ENCODE measurements around the gene RHOF.

RHOF gene

DNA sequence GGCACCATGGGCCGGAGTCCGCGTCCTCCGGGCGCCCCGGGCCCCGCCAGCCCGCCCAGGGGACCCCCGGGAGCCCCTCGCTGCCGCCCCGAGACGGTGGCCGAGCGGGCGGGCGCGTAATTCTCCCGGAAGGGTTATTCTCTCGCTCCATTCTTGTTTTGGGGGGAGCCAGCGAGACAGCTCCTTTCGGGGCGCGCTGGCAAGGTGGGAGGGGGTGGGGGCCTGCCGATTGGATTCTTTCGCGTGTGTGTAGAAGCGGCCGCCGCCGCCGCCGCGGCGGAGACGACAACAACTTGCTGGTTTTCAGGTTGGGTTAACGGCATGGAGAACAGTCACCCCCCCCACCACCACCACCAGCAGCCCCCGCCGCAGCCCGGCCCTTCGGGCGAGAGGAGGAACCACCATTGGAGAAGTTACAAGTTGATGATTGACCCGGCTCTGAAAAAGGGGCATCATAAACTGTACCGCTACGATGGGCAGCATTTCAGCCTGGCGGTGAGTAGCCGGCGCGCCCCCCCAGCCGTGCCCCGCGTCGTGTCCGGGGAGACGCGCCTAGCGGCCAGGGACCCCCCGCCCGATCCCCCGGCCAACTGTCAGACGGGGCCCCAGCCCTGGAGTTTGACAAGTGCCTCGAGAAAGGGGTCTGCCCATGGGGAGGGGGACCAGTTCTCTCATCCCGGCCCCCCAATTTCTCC is 11.1 kb upstream of the RHOF start:
- DNase-seq = peak; percentile 47

DNA sequence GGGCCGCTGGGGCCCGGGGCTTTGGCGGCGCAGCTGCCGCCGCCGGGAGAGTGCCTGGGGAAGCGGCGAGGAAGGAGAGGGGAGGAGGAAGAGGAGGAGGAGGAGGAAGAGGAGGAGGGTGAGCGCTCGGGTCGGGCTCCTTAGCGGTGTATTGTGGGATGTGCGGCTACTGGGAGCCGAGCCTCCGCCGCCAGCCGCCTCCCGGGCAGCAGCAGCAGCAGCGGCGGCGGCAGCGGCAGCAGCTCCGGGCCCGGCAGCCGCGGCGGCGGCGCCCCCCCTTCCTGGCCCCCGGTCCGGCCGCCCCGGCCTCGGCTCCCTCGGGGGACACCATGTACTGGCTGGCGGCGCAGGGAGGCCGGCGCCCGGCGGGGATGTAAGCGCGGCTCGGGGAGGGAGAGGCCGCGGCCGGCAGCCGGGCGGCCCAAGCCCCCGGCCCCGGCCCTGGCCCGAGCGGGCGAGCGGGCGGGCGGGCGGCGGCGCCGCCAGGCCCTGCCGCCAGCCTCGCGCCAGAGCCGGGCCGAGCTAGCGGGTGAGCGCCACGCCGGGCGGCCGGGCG is 10.5 kb upstream of the RHOF start, which contains the start of gene SETD1B:
Gene SETD1B (plus strand): TSS at position 149 of the 556 bp plus-strand sequence. CDS start 729 bp downstream, outside the sequence.
- peak; percentile 30 for DNase-seq

DNA sequence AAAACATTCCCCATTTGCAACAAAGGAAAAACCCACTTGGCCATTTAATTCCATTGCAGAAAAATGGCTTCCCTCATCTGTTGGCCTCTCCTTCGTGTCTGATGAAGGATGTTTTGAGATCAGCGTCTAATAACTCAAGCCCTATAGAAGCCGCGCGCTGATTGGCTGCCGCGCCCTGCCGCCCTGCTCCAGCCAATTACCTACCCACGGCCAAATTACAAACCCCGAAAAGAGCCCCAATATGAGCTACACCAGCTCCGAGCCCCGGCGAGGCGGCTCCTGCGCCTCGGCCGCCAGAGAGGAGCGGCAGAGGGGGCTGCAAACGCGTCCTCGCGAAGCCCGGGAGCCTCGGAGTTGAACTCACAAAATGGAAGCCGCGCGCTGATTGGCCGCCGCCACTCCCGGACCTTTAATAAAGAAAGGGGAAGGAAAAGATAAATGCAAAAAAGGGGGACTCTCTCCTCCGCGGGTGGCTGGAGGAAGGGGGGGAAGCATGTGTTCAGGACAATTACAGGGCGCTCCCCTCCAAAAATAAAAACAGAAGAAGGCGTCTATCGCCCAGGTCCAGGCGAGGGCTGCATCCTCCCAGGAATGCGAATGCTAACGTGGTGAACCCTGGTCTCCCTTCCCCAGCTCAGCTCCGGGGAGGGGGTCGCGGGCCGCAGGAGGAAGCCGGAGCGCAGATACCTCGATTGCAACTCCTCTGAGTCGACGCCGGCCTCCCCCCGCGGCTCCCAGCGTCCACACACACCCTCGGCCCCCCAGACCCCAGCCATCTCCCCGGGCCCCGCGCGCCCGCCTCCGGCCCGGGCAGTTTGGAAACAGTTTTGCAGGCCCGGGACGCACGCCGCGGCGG is 9.6 kb upstream of the RHOF start:
- peak; percentile 96 for DNase-seq

DNA sequence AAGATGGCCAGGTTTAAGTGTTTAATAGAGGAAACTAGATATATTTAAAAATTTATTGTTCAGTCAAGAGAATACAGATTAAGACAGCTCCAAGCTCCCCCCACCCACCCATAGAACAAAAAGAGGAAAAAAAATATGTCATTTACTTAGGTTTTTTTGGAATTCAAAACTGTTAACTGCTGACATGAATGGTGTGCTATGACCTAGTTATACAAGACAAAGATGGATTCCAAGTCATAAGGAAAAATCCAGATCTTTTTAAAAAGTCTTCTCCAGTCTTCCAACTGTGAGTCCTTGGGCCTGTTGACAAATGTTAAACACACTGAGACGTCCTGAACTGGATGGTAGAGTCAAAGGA is 9.0 kb upstream of the RHOF start:
- no peak for DNase-seq

DNA sequence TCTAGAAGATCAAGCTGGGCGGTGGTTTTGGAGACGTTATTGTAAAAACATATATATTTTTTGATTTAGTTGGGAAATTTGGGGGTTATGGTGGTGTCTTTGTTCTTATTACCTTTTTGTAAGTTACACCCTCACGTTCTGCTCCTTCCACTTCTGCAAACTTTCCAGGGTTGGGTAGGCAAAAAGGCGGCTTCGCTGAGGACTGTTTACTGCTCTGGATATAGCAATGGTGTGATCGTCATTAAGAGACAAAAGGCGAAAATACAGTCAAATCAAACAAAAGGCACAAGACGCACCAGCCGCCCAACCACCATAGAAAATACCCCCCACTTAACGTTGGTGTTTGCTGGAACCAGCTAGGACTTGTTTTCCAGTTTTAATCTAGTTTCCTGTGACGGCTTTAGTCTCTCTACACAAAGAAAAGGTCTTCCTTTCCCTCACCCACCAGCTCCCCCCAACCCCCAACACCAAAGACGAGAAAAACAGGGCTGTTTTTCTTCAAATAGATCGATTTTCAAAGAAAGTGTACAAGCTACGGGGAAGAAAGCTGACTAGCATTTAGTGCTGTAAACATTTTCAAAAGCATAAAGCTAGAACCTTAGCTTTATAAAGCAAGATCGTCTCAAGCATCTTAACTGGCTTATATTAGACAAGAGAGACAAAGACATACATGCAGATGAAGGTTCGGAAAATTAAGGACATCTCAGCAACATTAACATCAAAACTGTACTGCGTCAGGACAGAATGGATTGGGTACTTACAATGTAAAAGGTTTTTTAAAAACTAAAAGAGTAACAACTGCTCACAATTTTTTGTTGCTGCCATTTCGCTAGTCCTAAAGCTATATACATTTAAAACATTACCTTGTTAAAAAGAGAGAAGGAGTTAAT is 8.4 kb upstream of the RHOF start:
- DNase-seq = peak; percentile 73

DNA sequence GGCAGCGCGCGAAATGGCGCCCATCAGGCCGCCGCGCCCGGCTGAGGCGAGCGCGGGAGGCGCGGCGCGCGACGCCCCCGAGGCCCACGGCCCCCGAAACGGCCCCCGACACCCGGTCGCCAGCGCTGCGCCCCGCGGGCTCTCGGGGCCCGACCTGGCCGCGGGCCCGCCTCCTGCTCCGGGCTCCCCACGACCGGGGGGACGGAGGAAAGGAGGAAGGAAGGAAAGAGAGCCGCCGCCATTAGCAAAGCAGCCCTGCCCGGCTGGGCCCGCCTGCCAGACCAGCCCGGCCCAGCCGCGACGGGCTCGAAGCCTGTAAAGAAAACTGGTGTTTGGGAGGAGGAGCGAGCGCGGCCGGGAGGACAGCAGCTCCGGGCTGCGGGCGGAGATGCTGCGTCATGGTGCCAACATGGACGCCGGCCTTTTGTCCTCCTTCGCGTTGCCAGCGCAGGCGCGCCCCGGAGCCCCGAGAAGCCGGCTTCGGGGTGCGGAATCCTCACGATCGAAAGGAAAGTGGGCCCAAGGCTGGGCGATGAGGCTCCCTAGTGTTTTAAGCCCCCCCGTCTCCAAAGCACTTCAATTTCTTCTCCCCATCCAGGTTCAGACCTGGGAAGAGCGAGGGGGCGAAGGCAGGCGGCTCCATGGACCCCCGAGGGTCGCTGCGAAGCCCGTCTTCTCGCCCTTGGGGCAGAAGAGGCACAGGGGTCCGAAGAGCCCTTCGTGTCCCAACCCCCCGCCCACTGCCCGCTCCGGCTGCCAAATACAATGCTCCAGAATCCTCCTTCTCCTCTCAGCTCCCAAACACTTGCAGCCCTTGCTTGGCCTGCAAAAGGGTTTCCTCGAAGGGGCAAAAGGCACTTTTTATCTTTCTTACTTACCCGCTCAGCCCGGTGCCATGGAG is 7.5 kb upstream of the RHOF start:
- peak; percentile 61 for DNase-seq

DNA sequence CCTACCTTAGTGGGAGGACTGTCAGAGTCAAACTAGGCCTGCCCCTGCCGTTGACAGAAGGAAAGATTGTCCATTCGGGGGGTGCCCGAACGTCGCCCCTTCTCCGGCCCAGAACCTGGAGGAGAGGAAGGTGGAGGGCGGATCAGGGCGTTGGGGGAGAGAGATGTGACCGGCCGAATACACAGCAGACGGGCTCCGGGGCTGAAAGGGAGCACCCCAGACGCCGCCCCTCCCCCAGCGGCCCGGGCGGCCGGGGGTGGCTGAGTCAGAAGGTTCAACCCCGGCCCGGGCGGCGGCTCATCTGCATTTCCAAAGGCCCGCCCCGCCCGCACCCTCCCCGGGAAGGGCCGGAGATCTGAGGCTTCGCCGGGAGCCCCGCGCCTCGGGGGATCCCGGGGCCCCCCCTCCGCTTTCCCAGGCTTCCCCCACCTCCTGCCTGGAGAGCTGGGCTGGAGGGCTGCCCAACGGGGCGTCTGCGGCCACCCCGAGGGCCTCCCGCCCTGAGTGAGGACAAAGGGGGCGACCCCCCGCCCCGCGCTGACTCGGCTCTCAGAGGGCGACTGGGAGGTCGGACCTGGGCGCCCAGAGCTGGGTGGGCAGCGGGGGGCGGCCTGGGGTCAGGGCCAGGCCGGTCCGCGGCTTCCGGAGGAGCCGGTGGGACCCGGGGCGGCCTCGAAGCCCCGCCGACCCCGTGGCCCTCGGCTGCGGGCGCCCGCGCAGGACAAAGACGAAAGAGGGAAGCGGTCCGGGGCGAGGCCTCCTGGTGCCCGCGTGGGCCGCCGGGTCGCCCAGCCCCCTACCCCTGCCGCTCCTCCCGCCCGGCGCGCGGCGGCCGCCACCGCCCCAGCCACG is 6.6 kb upstream of the RHOF start:
- peak; percentile 85 for DNase-seq

DNA sequence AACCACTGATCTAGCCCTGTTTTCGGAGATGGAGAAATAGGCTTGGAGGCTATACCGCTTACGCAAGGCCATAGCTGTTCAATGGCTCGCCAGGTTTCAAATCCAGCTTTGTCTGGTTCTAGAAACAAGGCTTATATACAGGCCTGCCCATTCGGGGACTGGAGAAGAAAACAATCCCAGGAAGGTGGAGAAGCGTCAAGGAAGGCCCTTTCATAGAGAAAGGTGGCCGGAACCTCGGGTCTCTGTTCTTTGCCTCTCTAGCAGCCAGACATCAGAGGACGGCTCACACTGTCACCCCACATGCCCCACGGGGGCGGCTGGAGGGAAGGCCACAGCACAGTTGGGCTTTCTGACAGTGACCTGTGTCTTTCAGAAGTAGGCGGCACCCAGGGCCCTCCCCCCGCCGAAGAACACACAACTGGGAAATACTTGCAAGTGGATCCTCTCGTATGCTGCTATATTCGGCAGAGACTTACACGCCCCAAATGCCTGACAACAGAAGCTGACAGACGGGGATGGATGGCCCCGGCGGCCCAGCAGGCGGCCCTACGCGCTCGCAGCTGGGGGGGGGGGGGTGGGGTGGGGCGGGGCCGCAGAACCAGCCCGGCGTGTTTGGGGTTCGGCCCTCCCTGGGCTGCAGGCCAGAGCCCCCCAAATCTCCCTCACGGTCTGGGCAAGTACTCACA is 5.8 kb upstream of the RHOF start:
- DNase-seq = peak; percentile 91

DNA sequence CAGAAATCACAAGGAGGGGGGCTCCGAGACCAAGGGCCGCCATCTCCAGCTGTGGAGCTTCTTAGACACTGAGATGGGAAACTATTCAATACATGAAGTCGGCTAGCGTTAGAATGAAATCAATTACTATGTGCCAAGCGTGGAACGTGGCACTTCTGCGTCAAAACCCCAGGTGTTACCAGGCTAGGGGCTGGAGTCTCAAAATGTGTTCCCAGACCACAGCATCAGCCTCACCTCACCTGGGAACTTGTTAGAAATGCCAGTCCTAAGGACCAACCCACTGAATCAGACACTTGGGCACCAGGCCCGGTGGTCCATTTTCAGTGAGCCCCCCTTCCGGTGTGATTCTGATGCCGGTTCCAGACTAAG is 5.3 kb upstream of the RHOF start:
- DNase-seq = no peak

DNA sequence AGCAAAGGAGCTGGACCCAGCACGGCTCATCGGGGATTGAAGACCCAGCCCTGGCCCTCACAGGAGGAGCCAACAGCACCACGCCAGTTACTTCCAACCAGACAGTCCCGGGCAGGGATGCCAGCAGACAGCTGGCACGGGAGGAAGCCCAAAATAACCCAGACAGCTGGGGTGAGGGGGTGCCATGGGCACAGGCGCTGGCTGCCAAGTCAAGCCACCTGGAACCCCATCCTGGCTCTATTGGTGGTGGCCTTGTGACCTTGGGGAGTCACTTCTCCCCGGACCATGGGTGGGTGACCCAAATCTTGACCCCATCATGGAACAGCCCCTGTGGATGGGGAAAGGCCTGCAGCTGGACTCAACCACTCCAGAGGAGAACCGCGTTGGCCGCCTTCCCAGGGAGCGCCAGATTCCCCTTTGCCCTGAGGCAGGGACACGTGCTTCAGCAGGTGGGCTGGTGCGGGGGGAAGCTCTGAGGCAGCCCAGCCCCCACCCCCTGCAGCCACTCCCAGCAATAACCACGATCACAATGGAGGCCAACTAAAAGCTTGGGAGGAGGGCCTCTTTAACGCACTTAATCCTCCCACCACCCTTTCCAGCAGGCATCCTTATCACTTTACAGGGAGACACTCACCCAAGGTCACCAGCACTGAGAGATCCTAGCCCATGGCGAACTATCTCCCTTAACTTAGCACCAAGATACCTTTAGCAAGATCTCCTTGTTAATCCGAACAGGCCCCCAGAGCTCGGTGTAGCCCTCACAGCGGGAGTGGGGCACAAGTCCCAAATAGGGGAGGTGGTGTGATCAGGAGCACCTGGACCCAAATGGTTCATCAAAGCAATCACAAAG is 4.7 kb upstream of the RHOF start:
- peak; percentile 95 for DNase-seq

DNA sequence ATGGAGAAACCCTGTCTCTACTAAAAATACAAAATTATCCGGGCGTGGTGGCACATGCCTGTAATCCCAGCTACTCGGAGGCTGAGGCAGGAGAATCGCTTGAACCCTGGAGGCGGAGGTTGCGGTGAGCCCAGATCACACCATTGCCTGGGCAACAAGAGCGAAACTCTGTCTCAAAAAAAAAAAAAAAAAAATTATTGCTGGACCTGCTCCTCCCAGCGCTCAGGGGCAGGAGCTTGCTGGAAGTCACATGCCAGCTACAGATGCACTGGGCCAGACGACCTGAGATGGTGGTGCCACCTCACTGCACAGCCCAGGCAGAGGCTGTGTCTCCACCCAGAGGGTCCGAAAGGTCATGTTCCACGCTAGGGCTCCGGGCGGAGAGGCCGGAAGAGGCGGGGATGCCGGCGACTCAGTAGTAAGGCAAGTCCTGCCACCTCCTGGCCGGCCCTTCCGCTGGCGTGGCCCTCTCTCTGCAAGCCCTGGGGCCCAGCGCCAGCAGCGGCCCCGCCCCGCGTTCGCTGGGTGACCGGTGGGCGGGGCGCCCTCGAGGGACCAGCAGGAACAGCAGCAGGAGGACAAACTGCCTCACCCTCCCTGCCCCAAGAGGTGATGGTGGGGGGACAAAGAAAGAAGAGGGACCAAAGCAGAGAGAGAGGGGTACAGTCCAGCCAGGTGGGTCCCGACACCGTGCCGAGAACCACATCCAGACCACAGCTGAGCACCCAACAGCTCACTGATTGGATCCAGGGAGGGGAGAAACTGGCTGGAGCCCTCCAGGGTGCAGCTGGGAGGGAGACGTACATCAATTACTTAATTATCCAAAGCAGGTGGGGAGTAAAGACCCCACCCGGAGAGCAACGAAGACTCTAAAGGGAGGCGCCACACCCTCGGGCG is 3.6 kb upstream of the RHOF start:
- peak; percentile 78 for DNase-seq

DNA sequence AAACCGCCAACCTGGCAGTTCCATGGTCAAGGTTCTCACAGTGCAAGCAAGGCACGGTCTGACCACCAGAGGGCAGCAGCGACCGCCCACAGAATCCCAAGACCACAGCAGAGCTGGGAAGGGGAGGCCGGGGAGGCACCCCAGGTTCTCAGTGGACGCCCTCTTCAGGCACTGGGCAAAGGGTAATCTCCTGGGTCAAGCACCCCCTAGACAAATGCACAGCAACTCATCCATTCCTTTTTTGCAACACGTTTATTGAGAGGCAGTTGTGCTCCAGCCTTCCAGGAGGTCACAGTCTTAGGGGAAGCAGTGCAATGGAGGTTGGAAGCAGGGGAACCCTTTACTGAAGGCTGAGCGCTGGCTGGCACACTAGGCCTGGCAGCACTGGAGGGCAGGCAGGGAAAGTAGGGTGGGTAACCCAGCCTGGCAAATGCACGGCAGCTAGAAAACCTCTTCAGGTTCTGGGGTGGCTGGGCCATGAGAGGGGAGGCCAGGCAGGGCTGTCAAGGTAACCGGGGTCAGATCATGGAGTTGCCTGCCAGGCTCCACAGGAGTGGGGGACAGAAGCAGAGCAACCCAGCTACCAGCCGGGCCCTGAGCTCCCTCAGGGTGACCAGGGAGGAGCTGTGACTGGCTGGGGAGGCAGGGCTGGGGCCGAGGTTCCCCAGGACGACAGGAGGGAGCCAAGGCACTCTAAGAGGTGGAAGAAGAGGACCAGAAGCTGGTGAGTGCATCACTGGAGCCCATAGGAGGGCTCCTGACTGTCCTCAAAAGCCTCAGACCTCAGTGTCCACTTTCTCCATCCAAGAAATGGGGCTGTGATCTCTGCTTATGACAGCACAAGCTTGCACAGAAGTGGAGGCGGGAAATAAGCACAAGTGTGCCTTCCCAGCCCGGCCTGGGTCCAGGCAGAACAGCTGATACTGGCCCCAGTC is 1.8 kb upstream of the RHOF start:
- peak; percentile 76 for DNase-seq

DNA sequence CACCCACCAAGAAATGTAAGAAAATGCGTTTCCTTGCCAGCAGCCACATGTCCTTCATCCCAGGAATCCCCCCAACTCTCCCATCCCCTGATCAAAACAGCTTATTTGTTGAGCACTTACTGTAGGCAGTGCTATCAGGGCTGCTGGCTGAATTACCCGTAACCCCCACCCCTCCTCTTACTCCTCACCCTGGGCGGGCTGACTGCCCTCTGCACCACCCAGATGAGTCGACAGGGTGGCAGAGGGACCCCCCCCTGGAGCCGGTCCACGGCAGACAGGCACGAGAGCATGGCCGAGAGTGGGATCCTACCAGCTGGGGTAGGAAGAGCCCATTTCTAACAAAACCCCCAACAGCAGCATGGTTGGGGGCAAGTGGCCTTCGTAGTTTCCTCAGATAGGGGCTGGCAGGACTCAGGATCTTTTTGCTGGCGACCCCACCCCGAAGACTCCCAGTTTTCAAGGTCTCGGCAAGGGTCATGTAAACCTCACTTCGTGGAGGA is 1.1 kb upstream of the RHOF start:
- DNase-seq = peak; percentile 67

DNA sequence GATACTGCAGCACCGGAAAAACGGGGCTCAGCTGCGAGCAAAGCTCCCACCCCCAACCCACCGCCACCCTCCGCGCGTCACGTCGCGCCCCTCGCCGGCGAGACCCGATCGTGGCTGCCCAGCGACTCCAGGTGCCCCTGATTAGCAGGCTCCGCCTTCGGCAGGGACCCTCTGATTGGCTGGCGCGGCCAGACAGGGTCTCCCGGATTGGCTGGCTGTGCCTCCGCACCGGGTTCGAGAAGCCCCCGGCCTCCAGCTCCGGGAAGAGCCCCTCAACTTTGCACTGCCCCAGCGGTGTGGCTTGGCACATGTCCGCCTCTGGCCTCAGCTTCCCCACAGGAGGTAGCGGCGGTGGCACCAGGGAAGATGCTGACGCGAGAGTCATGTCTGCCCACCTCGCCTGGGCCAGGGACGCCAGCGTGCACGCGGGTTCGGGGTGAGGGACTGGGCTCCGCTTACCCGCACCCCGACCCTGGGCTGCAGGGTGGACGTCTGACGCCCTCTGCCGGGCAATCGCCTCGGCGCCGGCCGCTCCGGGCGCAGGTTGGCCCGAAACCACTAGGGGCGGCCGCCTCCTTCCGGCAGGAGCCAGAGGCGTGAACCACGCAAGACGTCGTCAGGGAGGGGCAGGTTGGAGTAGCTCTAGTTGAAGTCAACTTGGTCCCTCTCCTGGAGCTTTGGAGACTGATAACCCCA is 498 bp upstream of the RHOF start:
- peak; percentile 79 for DNase-seq

DNA sequence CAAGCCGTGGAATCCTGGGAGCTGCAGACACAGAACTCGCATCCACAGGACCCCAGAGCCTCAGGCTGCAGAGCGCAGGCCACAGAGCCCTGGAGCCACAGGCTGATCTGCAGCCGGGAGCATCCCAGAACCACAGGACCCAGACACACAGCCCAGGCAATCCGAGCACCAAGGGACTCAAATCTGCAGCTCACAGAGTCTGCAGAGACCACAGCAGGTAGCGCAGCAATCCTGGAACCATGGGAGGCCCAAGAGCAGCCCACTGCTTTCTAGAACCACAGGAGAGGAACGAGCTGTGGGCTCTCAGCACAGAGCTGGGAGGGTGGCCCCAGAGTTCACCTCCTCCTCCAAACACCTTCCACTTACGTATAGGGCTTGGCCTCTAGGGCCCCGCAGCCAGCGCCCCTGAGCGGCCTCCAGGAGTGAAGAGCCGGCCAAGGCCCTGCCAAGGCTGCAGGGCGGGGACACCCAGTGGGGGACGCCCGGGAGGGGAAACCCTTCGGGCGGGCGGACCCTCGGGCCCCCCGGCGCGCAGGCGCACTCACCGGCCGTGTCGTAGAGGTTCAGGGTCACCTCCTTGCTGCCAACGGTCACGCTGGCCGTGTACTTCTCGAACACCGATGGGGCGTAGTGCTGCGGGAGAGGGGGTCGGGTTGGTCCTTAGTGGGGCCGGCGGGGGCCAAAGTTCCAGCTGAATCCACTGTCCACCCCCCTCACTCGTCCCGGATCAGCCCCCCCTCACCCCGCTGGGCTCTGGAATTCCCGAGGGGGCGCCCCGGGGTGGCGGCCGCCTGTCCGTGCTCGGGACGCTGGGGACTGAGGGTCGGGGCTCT is 665 bp downstream of the RHOF start:
- DNase-seq = no peak
